ENCODE measurements around the gene VKORC1. TPM values are rescaled to one million over a fixed set of nuclear protein-coding genes. Genes with fewer than 3 reads are reported as not detected.

Gene VKORC1
- total and polyA plus RNA-seq, 2 of the 8 experiments (the other 6 are each of a cell fraction or from before 2014, with no cell fraction given): 84.1 to 483 TPM

GRCh38 chr16:31117384-31118222 is 23.0 kb upstream of the VKORC1 start, which contains the start of gene KAT8 (continued):
- TF ChIP-seq CHD2 (IDR thresholded peaks at IDR 0.05; ENCODE audit: low read length): peak; percentile 73
- peak; percentile 45 to 69; a peak in 1 of 4 replicates for TF ChIP-seq SIN3A (conservative IDR thresholded peaks at IDR 0.05 in 1 of 2, IDR thresholded peaks at IDR 0.05 in 1 of 2; ENCODE audit: low read depth in 1 of 2, low read length in 2 of 2)
- TF ChIP-seq CREB1 (IDR thresholded peaks at IDR 0.05): peak; percentile 94
- peak in 1 of 3 experiments; percentile 4; a peak in 1 of 4 replicates for TF ChIP-seq CTCF (IDR thresholded peaks at IDR 0.05; ENCODE audit: control extremely low read depth in 1 of 3, insufficient read depth in 1 of 3, low read depth in 1 of 3, low read length in 3 of 3)
- no peak for TF ChIP-seq USF2 (IDR thresholded peaks at IDR 0.05; ENCODE audit: low read length)
- TF ChIP-seq TCF12 (IDR thresholded peaks at IDR 0.05; ENCODE audit: low read depth, low read length): no peak
- TF ChIP-seq MAX (IDR thresholded peaks at IDR 0.05): 0 out of 2 replicates have a peak, but pooled peaks have one; percentile 23
- TF ChIP-seq KDM1A (IDR thresholded peaks at IDR 0.05; ENCODE audit: borderline replicate concordance, low read length): no peak
- TF ChIP-seq EGR1 (IDR thresholded peaks at IDR 0.05; ENCODE audit: borderline replicate concordance, low read depth, low read length): no peak
- TF ChIP-seq SP1 (IDR thresholded peaks at IDR 0.05; ENCODE audit: low read depth, low read length): no peak; the same call in 1 of the 2 replicates
- no peak; the same call in 1 of the 2 replicates for TF ChIP-seq JUND (IDR thresholded peaks at IDR 0.05; ENCODE audit: low read length)
- TF ChIP-seq CEBPB (IDR thresholded peaks at IDR 0.05; ENCODE audit: low read depth, low read length): no peak
- TF ChIP-seq RBBP5 (IDR thresholded peaks at IDR 0.05; ENCODE audit: borderline replicate concordance, low read depth, low read length): peak; percentile 79; the same call in 1 of the 2 replicates
- no peak for TF ChIP-seq CTBP2 (IDR thresholded peaks at IDR 0.05; ENCODE audit: borderline replicate concordance, insufficient read depth, insufficient read length, low read length)
- peak; percentile 88 for TF ChIP-seq TAF7 (optimal IDR thresholded peaks at IDR 0.05; ENCODE audit: borderline replicate concordance, low read depth, low read length)
- no peak for TF ChIP-seq BCL11A (IDR thresholded peaks at IDR 0.05; ENCODE audit: low read depth in 2 of 2, low read length in 2 of 2)
- TF ChIP-seq E2F6 (IDR thresholded peaks at IDR 0.05): no peak
- TF ChIP-seq TAF1 (IDR thresholded peaks at IDR 0.05; ENCODE audit: low read depth, low read length): peak; percentile 86
- TF ChIP-seq PHF8 (conservative IDR thresholded peaks at IDR 0.05; ENCODE audit: low read depth, low read length): peak; percentile 95
